Gastroesophageal sphincter (tissue), 3 donors: Measurements from ENCODE around the gene GMEB2.

Source experiments
- POLR2A ChIP-seq, 2 donors: fragments of 450-650 bp; IDR thresholded peaks; one replicate each; pipeline ENCODE4 v1.6.1; 2017; ENCODE audit warnings: antibody characterized with exemption in 2 of 2, mild to moderate bottlenecking in 2 of 2, moderate library complexity in 1 of 2
- TF ChIP-seq, protein P1 (sequence below), 4 experiments: fragments of 200-600 bp in 2 of 4; fragments of 450-650 bp in 2 of 4; sonication (generic) in 1 of 4; IDR thresholded peaks; one replicate each; pipeline ENCODE4 v1.5.1; 2017 to 2019; ENCODE audit warnings: antibody characterized with exemption in 4 of 4, mild to moderate bottlenecking in 2 of 4, moderate library complexity in 2 of 4

DNA sequence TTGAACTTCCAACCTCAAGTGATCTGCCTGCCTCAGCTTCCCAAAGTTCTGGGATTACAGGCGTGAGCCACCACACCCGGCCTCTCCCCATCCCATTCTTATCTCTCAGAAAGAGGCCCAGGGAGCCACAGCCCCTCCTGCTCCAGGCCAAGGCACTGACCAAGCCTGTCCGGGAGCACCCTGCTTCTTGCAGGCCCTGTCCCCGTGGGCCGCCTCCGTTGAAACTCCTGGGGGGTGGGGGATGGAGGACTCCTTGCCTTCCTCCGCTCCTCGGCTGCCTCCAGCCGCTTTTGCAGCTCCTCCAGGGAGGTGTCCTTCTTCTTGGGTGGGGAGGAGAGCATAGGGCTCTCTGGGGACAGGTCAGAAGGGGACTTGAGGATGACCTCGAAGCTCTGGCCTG is 16.6 kb upstream of the GMEB2 start:
- TF ChIP-seq, protein P1, sequence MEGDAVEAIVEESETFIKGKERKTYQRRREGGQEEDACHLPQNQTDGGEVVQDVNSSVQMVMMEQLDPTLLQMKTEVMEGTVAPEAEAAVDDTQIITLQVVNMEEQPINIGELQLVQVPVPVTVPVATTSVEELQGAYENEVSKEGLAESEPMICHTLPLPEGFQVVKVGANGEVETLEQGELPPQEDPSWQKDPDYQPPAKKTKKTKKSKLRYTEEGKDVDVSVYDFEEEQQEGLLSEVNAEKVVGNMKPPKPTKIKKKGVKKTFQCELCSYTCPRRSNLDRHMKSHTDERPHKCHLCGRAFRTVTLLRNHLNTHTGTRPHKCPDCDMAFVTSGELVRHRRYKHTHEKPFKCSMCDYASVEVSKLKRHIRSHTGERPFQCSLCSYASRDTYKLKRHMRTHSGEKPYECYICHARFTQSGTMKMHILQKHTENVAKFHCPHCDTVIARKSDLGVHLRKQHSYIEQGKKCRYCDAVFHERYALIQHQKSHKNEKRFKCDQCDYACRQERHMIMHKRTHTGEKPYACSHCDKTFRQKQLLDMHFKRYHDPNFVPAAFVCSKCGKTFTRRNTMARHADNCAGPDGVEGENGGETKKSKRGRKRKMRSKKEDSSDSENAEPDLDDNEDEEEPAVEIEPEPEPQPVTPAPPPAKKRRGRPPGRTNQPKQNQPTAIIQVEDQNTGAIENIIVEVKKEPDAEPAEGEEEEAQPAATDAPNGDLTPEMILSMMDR (IDR thresholded peaks at IDR 0.05): no peak
- TF ChIP-seq POLR2A (IDR thresholded peaks at IDR 0.05): no peak
